Thyroid gland (tissue), 4 donors: Measurements from ENCODE around the gene PKP3. TPM values are rescaled to one million over a fixed set of nuclear protein-coding genes. Genes with fewer than 3 reads are reported as not detected.

ENCODE experiments used
- DNase-seq, 2 donors: peaks; one replicate each; pipeline ENCODE4 v3.0.0-alpha.2; 2019
- H3K27ac ChIP-seq, 3 donors: fragments of 200-600 bp; sonication (generic); 1 replicate in 2 of 3; 2 replicates in 1 of 3; pipeline ENCODE4 v1.5.1; 2016 to 2019; ENCODE audit warnings: mild to moderate bottlenecking in 1 of 3, moderate library complexity in 1 of 3
- H3K27me3 ChIP-seq: fragments of 200-600 bp; sonication (generic); one replicate; pipeline ENCODE4 v1.5.1; 2019
- H3K36me3 ChIP-seq, 2 donors: fragments of 200-600 bp; sonication (generic); one replicate each; pipeline ENCODE4 v1.5.1; 2016 to 2019
- H3K4me1 ChIP-seq, 2 donors: fragments of 200-600 bp; sonication (generic); one replicate each; pipeline ENCODE4 v1.5.1; 2017 to 2019
- H3K4me3 ChIP-seq, 3 donors: fragments of 200-600 bp; sonication (generic); replicated peaks in 1 of 3; 1 replicate in 2 of 3; 2 replicates in 1 of 3; pipeline ENCODE4 v1.5.1; 2016; ENCODE audit warnings: mild to moderate bottlenecking in 1 of 3
- H3K9me3 ChIP-seq: fragments of 200-600 bp; sonication (generic); one replicate; pipeline ENCODE4 v1.5.1; 2017
- CTCF ChIP-seq, 6 experiments: fragments of 200-600 bp in 3 of 6; fragments of 450-650 bp in 3 of 6; sonication (generic) in 3 of 6; IDR thresholded peaks; one replicate each; pipeline ENCODE4 v1.5.1; 2016 to 2019; ENCODE audit warnings: antibody characterized with exemption in 6 of 6, mild to moderate bottlenecking in 2 of 6, inconsistent platforms in 1 of 6, moderate library complexity in 1 of 6
- POLR2A ChIP-seq, 2 donors: fragments of 450-650 bp; IDR thresholded peaks; one replicate each; pipeline ENCODE4 v1.6.1; 2017; ENCODE audit warnings: antibody characterized with exemption in 2 of 2, mild to moderate bottlenecking in 2 of 2, moderate library complexity in 1 of 2
- WGBS, 2 donors: methylation state at CpG; one replicate each; pipeline ENCODE4 v1.1.5; 2017; 5-methylcytosine and 5-hydroxymethylcytosine counted together
- intact Hi-C: fragments of 100-400 bp; cut with DNase I; formaldehyde crosslinking; loops from one replicate; pipeline ENCODE4 v1.15.1; 2023
- total RNA-seq, 4 donors: library from RNA; depleted of rRNA; stranded (reverse); fragments of >200 nt; gene quantifications; one replicate each; pipeline ENCODE4 v1.2.3, GENCODE V29; 2016

PKP3 gene
- total RNA-seq, 4 donors from 2014 or later: 30.4 to 58.4 (median 46.9) TPM

GRCh38 chr11:355581-356458, 38.2 kb upstream of the PKP3 start:
- intact Hi-C loops: loop anchor here (5.0 kb wide), 1 partner anchor 49 kb away; the partner anchor contains the start of gene IFITM2
- TF ChIP-seq CTCF (IDR thresholded peaks at IDR 0.05) (no peak), POLR2A (IDR thresholded peaks at IDR 0.05) (no peak)
- peak; percentile 82 for DNase-seq
- Histone ChIP-seq H3K27me3 (no peaks in the 10 kb centered on the region), H3K4me3 (peak overlapping the region in 1 of 3 donors; percentile 28), H3K36me3 (no peaks in the 10 kb centered on the region), H3K9me3 (no peaks in the 10 kb centered on the region), H3K27ac (peak overlapping the region; percentile 77 to 98 (median 90)), H3K4me1 (peaks cover 24 to 29% of the 10 kb centered on the region in 2 donors)
- 14 to 17% methylated on average over 9 to 31 of the region's 76 CpGs for WGBS, 2 donors

- no peaks in the 10 kb centered on the region for H3K9me3 ChIP-seq
- no peak overlapping the region for H3K4me3 ChIP-seq
- H3K27me3 ChIP-seq: no peaks in the 10 kb centered on the region
- intact Hi-C loops: loop anchor here (5.0 kb wide), 1 partner anchor 49 kb away; the partner anchor contains the start of gene IFITM2
- H3K4me1 ChIP-seq: peaks cover 24 to 29% of the 10 kb centered on the region in 2 donors
- no peak for DNase-seq
- no peak overlapping the region for H3K27ac ChIP-seq
- 78% methylated on average over 6 of the region's 6 CpGs for WGBS, 2 donors
- no peaks in the 10 kb centered on the region for H3K36me3 ChIP-seq
- no peak for TF ChIP-seq CTCF (IDR thresholded peaks at IDR 0.05)
- TF ChIP-seq POLR2A (IDR thresholded peaks at IDR 0.05): no peak
These were observed 37.4 kb upstream of the PKP3 start for GRCh38 chr11:356610-357009.

GRCh38 chr11:357582-357981, 36.4 kb upstream of the PKP3 start:
- Histone ChIP-seq H3K9me3 (no peaks in the 10 kb centered on the region), H3K36me3 (no peaks in the 10 kb centered on the region), H3K27ac (no peak overlapping the region), H3K27me3 (no peaks in the 10 kb centered on the region), H3K4me1 (peaks cover 24 to 27% of the 10 kb centered on the region in 2 donors), H3K4me3 (no peak overlapping the region)
- 93 to 96% methylated on average over 4 of the region's 4 CpGs for WGBS, 2 donors
- no peak for DNase-seq
- intact Hi-C loops: loop anchor here (5.0 kb wide), 1 partner anchor 50 kb away; the partner anchor contains the start of gene IFITM2
- no peak for TF ChIP-seq CTCF (IDR thresholded peaks at IDR 0.05)
- no peak for TF ChIP-seq POLR2A (IDR thresholded peaks at IDR 0.05)

GRCh38 chr11:358129-358800, 35.7 kb upstream of the PKP3 start:
- WGBS, 2 donors: 59 to 62% methylated on average over 34 of the region's 34 CpGs
- Histone ChIP-seq H3K27me3 (no peaks in the 10 kb centered on the region), H3K9me3 (no peaks in the 10 kb centered on the region), H3K4me3 (no peak overlapping the region), H3K4me1 (peaks cover 19 to 20% of the 10 kb centered on the region in 2 donors), H3K27ac (no peak overlapping the region), H3K36me3 (no peaks in the 10 kb centered on the region)
- intact Hi-C loops: loop anchor here (5.0 kb wide), 1 partner anchor 51 kb away; the partner anchor contains the start of gene IFITM2
- TF ChIP-seq POLR2A (IDR thresholded peaks at IDR 0.05) (no peak), CTCF (IDR thresholded peaks at IDR 0.05) (no peak)
- DNase-seq: no peak
